GM21360 (cell line): Measurements from ENCODE around the gene GK.
"Not testable (repeated sequence)": the region's sequence is repeated elsewhere in the genome, so short reads cannot be mapped to it uniquely, and the experiment has no call there.

ENCODE experiments used
- ATAC-seq: cut with Tn5 transposase; IDR thresholded peaks from one replicate; pipeline ENCODE4 v1.9.1; 2021; ENCODE audit warnings: mild to moderate bottlenecking, moderate library complexity; ENCODE audit not compliant: unreplicated experiment

GK gene

GRCh38 chrX:30693999-30694650 lies 40.9 kb downstream of the GK start:
- no peak for ATAC-seq

DNA sequence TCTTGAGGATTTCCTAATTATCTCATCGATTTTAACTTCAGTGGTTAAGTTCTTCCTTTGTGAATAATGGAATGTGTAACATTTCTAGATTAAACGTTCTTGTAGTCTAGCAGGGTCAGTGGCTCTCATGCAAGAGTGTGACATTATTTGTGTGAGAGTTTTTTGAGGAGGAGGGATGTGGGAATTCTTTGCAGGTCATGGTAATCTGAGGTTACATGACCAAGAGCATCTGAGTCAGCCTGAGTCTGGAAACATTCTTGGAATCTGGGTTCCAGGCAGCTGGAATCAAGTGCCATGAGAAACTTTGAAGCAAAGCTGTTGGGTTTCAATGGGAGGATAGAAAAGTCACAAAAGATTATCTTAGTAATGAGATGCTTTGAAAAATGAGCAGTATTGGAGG lies 49.5 kb downstream of the GK start:
- ATAC-seq: no peak

DNA sequence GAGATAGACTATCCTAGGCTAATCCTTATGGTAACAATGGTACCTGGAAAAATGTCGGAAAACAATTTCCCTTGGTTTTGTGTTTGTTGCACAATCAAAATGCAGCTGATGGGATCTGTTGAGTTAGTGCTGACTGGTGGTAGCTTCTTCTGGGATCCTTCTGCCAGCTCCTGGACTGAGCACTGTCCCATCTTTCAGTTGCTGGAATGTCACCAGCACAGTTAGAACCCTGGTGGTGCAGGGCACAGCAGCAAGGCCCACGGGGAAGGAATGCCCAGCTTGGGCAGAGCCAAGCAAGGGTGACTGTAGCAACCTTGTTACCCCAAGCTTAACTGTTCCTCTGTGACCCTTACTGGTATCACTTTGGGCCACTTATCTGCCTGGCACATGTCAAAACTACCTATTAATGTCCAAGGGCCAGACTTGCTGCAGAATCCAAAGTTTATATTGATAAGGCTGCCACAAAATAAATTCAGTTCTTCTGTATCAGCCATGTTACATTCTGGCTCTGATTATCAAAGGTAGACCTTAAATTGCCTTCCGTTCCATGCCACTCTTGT lies 53.1 kb downstream of the GK start:
- no peak for ATAC-seq

DNA sequence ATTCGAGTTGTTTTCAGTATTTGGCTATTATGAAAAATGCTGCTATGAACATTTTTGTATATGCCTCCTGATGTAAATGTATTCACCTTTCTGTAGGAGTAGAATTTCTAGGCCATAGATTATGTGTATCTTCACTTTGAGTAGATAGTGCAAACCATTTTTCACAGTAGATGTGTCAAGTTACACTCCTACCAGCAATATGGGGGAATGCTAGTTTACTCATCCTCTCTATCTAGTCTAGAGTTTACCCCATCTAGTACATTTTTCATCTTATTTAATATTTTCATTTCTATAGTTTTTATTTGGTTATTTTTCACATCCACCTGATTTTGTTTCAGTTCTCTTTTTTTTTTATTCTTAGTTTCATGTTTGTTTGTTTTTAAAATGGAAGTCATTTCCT lies 59.0 kb downstream of the GK start:
- ATAC-seq: no peak

- ATAC-seq: peak; percentile 98
These were observed 59.9 kb downstream of the GK start for GRCh38 chrX:30713061-30713525.

- ATAC-seq: no peak
These were observed 60.9 kb downstream of the GK start for GRCh38 chrX:30714138-30714537.

GRCh38 chrX:30715976-30716375 lies 62.8 kb downstream of the GK start:
- ATAC-seq: no peak

- no peak for ATAC-seq
These were observed 80.8 kb downstream of the GK start for GRCh38 chrX:30733852-30734660.

GRCh38 chrX:30734782-30735181 lies 81.6 kb downstream of the GK start:
- no peak for ATAC-seq

DNA sequence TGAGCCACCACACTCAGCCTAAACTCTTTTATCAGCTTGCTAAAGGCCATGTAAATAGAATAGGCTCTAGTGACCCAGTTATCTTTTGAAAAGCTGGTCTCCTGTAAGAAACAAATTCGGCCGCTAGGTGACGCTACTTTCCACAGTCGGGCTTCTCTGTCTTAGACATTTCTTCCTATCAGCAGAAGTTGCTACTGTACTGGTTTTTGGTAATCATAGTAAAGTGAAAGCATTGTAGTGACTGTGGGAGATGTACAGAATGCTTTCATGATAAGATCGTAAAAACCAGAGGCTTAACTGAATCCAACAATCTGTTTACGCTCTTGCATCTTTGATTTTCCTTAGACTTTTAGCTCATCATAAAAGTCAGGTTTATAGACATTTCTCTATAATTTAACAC lies 82.6 kb downstream of the GK start:
- peak; percentile 93 for ATAC-seq

DNA sequence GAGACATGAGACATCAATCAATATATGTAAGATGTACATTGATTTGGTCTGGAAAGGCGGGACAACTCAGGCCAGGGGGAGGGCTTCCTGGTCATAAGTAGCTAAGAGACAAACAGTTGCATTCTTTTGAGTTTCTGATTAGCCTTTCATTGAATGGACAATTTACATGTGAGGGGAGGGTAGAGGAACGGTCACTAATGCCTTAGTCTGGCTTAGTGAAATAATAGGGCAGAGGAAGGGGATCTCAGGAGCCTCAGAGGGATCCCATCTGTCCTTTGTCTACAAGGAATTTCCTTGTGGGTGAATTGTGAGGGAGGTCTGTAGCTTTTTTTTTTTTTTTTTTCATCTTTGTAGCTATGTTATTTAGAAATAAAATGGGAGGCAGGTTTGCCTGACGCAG lies 88.3 kb downstream of the GK start:
- ATAC-seq: no peak

- no peak for ATAC-seq
These were observed 95.2 kb downstream of the GK start for GRCh38 chrX:30748342-30748960.

- no peak for ATAC-seq
These were observed 98.3 kb downstream of the GK start for GRCh38 chrX:30751497-30751896.

DNA sequence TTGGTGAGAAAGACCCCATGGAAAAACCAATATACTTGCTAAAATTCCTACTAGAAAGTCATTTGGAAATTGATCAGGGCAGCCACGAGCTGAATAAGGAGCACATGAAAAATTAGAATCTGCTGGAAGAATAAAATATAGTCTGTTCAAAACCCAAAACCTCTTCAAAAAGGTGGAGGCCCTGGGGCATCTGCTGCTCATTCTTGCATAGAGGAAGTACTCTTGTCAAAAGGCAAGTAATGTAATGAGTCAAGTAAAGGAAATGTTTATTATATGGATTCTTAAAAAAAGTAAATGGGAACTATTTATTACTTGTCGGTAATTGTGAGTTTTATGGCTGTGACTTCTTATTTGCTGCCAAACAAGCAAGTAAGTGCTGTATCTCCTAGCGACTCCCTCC lies 109.5 kb downstream of the GK start:
- ATAC-seq: no peak

- not testable (repeated sequence) for ATAC-seq
These were observed 120.5 kb downstream of the GK start for GRCh38 chrX:30773764-30774163.

DNA sequence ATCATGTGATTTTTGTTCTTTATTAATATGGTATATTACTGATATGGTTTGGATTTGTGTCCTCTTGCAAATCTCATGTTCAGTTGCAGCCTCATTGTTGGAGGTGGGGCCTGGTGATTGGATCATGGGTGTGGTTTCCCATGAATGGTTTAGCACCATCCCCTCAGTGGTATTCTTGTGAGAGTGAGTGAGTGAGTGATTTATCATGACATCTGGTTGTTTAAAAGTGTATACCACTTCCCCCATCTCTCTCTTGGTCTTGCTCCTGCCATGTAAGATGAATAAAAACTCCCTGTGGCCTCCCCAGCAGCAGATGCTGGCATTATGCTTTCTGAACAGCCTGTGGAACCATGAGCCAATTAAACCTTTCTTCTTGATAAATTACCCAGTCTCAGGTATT lies 124.4 kb downstream of the GK start:
- ATAC-seq: no peak

- no peak for ATAC-seq
These were observed 126.3 kb downstream of the GK start for GRCh38 chrX:30779453-30780030.
